Omental fat pad (tissue), 4 donors: ENCODE results near the gene GNAI1. TPM values are rescaled to one million over a fixed set of nuclear protein-coding genes. Genes with fewer than 3 reads are reported as not detected.

Experiments used
- ATAC-seq: fragments of 150-250 bp; one replicate; pipeline ENCODE4 v1.9.1; 2016; ENCODE audit warnings: mild to moderate bottlenecking, moderate library complexity; ENCODE audit not compliant: low FRiP score
- DNase-seq: peaks from one replicate; pipeline ENCODE4 v3.0.0-alpha.2; 2019; ENCODE audit warnings: low spot score
- CTCF ChIP-seq, 3 donors: fragments of 450-650 bp; IDR thresholded peaks; one replicate each; pipeline ENCODE4 v1.5.1; 2016 to 2017; ENCODE audit warnings: antibody characterized with exemption in 3 of 3, mild to moderate bottlenecking in 3 of 3, moderate library complexity in 2 of 3
- total RNA-seq, 4 donors: library from RNA; depleted of rRNA; stranded (reverse); fragments of >200 nt; gene quantifications; one replicate each; pipeline ENCODE4 v1.1.0, GENCODE V29; 2016

Gene GNAI1
- total RNA-seq, 4 donors from 2014 or later: 62.2 to 149 (median 92.6) TPM

DNA sequence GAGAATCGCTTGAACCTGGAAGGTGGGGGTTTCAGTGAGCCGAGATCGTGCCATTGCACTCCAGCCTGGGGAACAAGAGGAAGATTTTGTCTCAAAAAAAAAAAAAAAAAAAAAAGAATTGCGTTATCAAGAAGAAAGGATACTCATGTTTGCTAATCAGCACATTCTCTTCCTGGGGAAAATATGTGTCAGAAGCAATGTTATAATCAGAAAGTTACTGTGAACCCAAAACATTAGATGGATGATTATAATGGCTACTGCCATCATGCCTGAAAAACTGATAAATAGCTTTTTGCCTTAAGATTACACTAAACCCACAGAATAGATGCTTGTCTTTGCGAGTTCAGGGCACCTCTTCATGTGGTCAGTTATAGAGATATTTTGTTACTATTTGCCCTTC lies 24.3 kb upstream of the GNAI1 start:
- no peak for TF ChIP-seq CTCF (IDR thresholded peaks at IDR 0.05)
- no peak for DNase-seq
- ATAC-seq: no peak

DNA sequence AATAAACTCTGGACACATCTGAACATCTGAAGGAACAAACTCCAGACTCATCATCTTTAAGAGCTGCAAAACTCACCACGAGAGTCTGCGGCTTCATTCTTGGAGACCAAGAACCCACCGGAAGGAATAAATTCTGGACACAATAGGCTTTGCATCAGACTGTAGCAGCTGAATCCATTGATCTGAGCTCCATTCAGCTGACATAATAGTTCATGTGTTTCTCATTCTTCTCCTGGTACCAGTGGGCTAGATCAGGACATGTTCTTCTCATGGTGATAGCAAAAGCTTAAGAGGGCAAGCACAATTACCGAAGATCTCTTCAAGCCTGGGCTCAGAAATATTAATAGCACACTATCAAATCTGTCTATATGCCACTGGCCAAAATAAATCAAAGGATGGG lies 20.5 kb upstream of the GNAI1 start:
- no peak for TF ChIP-seq CTCF (IDR thresholded peaks at IDR 0.05)
- no peak for ATAC-seq
- no peak for DNase-seq

GRCh38 chr7:80124526-80125264 lies 9.9 kb upstream of the GNAI1 start:
- ATAC-seq (no peak), DNase-seq (no peak)
- TF ChIP-seq CTCF (IDR thresholded peaks at IDR 0.05): no peak

- no peak for DNase-seq
- ATAC-seq: no peak
- no peak for TF ChIP-seq CTCF (IDR thresholded peaks at IDR 0.05)
Observed at GRCh38 chr7:80127412-80128160, 7.0 kb upstream of the GNAI1 start.

- DNase-seq: no peak
- no peak for TF ChIP-seq CTCF (IDR thresholded peaks at IDR 0.05)
- ATAC-seq: peak; percentile 35
Observed at GRCh38 chr7:80128918-80129317, 5.7 kb upstream of the GNAI1 start.

GRCh38 chr7:80129785-80130184 lies 4.8 kb upstream of the GNAI1 start:
- TF ChIP-seq CTCF (IDR thresholded peaks at IDR 0.05): no peak
- ATAC-seq (no peak), DNase-seq (no peak)
